Mononuclear cell (primary cell): Measurements from ENCODE around the gene SLC5A10. TPM values are rescaled to one million over a fixed set of nuclear protein-coding genes. Genes with fewer than 3 reads are reported as not detected.

Experiments
- H3K27me3 ChIP-seq: 2 replicates; pipeline ENCODE4 v1.6.0; 2011; ENCODE audit warnings: low read length, control low read depth; ENCODE audit not compliant: insufficient read depth
- H3K4me1 ChIP-seq: 2 replicates; pipeline ENCODE4 v1.5.1; 2011; ENCODE audit warnings: mild to moderate bottlenecking, low read length, control low read depth; ENCODE audit not compliant: insufficient read depth
- H3K4me3 ChIP-seq: 2 replicates; pipeline ENCODE4 v1.5.1; 2011; ENCODE audit warnings: mild to moderate bottlenecking, low read length, moderate library complexity
- H3K9me3 ChIP-seq: 2 replicates; pipeline ENCODE4 v1.5.1; 2011; ENCODE audit warnings: low read depth, mild to moderate bottlenecking, control low read depth, low read length
- total RNA-seq: library from RNA; depleted of rRNA; stranded (reverse); fragments of >200 nt; gene quantifications from one replicate; pipeline ENCODE4 v1.2.3, GENCODE V29; 2012

The SLC5A10 gene
- total RNA-seq, 1 donor, result 0.10 TPM

DNA sequence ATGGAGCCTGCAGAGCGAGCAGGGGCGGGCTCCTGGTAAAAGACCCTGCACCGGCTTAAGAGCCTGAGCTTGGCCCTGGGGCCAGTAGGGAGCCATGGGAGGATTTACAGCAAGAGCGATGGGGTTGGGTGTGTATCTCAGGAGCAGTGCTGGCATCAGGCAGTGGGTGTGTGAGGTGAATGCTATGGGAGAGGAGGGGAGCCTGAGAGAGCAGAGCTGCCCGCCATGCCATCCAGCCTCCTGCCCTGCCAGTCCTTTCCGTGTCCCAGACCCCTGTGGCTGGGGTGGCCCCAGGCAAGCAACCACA, 29.3 kb downstream of the SLC5A10 start:
- Histone ChIP-seq H3K4me3 (no peak overlapping the region), H3K27me3 (no peaks in the 10 kb centered on the region), H3K9me3 (no peaks in the 10 kb centered on the region), H3K4me1 (no peaks in the 10 kb centered on the region)

DNA sequence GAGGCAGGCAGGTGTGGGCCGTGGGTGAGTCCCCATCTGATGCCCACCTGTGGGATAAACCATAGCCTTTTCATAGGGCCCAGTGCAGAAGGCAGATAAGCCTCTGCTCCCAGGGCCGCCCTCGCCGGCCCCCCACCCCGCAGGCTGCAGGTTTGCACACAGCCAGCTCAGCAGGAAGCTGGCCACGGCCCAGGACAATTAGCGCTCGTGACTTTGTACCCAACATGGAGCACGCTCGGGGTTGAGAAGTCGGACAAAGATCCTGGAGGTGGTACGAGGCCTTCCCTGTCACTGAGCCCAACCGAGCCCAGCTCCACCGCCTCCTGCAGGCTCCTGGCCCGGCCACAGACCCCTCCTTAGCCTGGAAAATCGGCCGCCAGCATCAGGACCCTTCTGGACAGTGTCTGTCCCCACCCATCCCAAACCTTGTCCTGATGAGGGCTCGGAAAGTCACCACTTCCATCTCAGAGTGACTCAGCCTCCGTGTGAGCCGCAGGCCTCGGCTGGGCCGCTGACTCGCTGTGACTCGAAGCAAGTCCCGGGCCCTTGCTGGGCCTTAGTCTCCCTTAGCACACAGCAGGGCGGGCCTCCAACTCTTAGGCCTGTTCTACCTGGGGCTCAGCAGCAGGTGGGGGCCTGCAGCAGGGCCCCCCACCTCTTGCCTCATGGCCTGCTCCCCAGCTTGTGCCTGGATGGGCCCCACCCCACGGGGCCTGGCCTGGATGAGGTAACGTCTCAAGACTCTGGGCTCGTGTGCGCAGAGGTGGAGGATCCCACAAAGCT, 29.9 kb downstream of the SLC5A10 start:
- H3K4me3 ChIP-seq, result no peak overlapping the region
- H3K4me1 ChIP-seq, result no peaks in the 10 kb centered on the region
- H3K27me3 ChIP-seq, result no peaks in the 10 kb centered on the region
- H3K9me3 ChIP-seq, result no peaks in the 10 kb centered on the region

DNA sequence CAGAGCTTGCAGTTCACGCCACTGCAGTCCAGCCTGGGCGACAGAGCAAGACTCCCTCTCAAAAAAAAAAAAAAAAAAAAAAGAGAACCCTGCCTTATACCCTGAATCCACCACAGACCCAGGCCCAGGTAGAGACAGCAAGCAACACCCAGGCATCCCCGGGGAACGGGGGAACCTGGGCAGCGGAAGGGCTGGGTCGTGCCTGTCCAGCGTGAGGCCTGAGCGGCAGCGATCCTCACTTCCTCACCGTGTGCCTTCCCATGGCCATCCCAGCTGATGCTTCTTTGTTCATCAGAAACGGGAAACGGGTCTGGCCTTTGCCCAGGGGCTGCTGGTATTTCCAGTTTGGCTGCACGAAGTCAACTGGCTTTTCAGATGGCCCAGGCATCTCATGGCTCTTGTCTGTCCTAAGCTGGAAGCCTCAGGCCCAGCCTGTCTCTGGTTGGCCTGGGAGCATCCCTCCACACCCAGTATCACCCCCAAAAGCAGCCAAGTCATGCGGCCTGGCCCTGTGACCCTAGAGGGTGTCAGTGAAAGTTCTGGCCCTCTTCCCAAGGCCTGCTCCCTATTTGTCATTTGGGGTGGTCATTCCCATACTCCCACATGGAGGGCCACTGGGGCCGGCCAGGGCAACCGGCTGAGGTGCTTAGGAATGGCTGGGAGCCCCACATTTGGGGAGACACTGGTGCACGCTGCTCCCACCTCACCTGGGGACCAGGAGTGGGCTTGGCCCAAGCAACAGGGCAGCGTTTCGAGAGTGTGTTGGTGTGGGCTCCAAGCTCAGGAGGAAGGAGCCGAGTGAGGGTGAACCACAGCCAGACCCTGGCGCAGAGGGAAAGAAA, 32.5 kb downstream of the SLC5A10 start:
- no peaks in the 10 kb centered on the region for H3K27me3 ChIP-seq
- H3K4me1 ChIP-seq, result no peaks in the 10 kb centered on the region
- H3K9me3 ChIP-seq, result no peaks in the 10 kb centered on the region
- no peak overlapping the region for H3K4me3 ChIP-seq

DNA sequence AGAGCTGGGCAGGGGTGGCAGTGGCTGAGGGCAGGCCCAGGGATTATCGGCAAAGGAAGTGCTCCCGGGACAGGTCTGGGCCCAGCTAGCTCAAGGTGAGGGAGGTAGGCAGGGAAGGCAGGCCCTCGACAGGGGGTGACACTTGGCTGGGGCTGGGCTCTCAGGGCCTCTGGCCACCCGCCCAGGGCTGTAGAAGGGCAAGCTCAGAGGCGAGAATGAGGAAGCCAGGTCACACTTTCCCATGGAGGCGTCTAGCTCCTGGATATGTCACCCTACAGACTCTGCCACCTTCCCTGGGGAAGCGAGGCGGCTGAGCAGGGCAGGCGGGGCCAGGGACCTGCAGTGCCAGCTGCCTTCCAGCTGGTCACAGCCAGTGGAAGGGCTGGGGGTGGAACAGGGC, 33.5 kb downstream of the SLC5A10 start:
- H3K4me3 ChIP-seq, result no peak overlapping the region
- H3K27me3 ChIP-seq, result no peaks in the 10 kb centered on the region
- H3K9me3 ChIP-seq, result no peaks in the 10 kb centered on the region
- no peaks in the 10 kb centered on the region for H3K4me1 ChIP-seq

DNA sequence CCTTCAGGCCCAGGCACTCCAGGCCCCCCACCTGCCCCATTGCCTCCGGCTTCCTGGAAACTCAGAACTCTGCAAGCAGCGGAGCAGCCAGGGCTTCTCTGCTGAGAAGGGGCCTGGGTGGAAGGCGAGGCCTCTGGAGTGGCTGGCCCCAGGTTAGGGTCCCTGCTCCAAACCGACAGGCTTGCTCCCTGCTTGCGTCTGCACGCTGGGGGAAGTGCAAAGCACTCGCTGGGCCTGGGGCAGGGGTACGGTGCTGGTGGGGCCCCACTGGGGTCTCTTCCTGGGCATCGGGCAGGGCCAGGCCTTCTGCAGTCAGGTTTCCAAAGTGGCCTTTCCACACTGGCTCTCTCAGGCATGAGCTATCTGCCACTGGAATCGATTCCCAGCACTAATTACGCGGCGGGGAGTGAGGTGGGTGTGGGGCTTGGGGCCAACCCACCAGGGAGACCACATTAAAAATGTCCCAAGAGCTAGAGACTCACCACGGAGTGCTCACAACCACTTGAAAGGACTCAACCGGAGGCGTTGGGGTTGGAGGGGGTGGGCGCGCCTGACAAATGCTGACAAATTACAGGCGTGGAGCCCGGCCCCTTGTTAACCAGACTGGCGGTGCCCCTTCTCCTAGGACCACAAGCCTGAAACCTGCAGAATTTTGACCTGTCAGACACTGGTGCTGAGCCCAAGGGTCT, 34.7 kb downstream of the SLC5A10 start:
- Histone ChIP-seq H3K4me3 (no peak overlapping the region), H3K4me1 (no peaks in the 10 kb centered on the region), H3K27me3 (no peaks in the 10 kb centered on the region), H3K9me3 (no peaks in the 10 kb centered on the region)

DNA sequence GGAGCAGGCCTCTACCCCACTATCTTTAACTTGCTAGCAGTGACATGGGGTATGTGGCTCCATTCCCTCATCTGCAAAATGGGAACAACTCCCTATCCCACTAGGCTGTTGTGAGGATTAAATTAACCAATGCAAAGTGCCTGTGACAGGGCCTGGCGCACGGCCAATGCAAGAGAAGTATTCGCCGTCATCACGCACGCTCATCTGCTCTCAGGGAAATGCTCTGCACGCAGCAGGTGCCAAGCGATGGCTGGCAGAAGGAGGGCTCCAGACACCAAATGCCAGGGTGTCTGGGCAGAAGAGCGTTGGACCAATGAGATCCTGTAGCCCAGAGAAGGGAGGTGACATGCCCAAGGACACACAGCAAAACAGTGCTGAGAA, 35.3 kb downstream of the SLC5A10 start:
- H3K9me3 ChIP-seq, result no peaks in the 10 kb centered on the region
- no peaks in the 10 kb centered on the region for H3K27me3 ChIP-seq
- H3K4me3 ChIP-seq, result no peak overlapping the region
- H3K4me1 ChIP-seq, result no peaks in the 10 kb centered on the region

DNA sequence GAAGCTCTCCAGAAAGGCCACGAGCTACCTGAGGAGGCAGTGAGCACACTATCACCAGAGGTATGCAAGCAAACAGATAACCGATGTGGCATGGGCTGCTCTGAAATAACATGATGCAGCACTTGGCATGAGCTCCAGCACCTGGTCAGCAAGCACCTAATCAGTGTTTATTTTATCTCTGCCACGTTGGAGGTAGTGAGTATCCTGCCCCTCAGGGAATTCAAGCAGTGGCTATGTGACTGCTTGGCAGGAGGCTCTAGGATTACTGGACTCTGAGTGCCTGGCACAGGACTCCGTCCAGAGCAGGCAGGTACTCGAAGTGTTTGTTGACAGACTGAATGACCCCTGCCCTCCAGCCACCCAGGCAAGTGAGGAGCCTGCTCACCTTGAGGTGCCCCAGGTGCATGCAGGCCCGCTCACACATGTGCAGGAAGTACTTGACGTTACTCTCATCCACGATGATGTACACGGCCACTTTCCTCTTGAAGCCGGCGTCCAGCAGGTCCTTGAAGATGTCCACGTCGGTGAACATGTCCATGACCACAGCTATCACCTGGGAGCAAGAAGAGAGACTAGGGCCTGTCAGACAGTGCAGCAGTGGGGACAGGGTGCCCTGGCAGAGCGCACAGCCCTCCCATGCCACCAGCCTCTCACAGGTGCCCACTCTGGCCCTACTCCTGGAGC, 36.0 kb downstream of the SLC5A10 start:
- H3K4me3 ChIP-seq, result no peak overlapping the region
- peaks cover 7% of the 10 kb centered on the region for H3K4me1 ChIP-seq
- no peaks in the 10 kb centered on the region for H3K27me3 ChIP-seq
- H3K9me3 ChIP-seq, result no peaks in the 10 kb centered on the region

DNA sequence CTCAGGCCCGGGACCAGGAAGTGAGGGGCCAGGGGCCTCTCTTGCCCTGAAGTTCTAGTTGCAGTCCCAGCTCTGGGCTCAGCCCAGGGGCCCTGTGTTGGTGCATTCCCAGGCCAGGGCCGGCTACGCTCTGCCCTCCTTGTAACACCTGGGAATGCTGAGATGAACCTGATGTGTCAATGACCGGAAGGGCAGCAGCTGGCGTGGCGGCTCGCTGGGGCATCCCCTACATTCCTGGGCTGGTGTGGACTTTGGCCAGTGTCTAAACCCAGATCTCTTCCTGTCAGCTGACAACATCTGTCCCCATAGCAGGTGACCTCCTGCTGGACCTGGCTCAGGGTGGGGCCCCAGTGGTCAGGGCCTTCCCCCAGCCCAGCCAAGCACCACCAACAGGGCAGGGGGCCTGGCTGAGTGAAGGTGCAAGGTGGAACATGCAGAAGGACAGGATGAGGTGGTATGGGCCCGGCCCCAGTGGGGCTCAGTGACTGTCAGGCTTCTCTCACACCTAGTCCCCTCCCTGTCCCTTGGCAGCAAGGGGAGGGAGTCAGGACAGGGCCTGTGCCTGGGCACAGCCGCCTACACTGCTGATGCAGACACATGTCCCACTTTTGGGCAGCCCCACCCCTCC, 36.7 kb downstream of the SLC5A10 start:
- H3K27me3 ChIP-seq, result no peaks in the 10 kb centered on the region
- H3K9me3 ChIP-seq, result no peaks in the 10 kb centered on the region
- H3K4me3 ChIP-seq, result no peak overlapping the region
- peaks cover 14% of the 10 kb centered on the region for H3K4me1 ChIP-seq

DNA sequence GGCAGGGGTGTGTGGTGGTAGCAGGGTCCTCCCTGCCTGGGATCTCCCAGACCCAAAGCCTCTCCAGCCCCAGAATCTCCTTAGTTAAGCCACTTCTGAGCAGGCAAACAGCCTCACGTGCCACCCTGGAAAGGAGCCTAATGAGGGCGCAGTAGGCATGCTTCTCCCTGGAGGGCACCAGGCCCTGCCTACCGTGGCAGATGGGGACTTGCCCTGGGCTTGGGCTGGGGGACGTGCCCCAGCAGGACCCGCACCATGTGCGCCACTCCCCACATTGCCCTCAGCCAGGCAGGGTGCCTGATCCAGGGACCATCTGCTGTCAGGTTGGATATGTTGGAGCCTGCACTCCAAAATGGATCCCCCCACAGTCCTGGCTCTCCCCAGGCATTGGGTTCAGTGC, 38.4 kb downstream of the SLC5A10 start:
- no peak overlapping the region for H3K4me3 ChIP-seq
- H3K4me1 ChIP-seq, result peaks cover 16% of the 10 kb centered on the region
- no peaks in the 10 kb centered on the region for H3K27me3 ChIP-seq
- no peaks in the 10 kb centered on the region for H3K9me3 ChIP-seq

DNA sequence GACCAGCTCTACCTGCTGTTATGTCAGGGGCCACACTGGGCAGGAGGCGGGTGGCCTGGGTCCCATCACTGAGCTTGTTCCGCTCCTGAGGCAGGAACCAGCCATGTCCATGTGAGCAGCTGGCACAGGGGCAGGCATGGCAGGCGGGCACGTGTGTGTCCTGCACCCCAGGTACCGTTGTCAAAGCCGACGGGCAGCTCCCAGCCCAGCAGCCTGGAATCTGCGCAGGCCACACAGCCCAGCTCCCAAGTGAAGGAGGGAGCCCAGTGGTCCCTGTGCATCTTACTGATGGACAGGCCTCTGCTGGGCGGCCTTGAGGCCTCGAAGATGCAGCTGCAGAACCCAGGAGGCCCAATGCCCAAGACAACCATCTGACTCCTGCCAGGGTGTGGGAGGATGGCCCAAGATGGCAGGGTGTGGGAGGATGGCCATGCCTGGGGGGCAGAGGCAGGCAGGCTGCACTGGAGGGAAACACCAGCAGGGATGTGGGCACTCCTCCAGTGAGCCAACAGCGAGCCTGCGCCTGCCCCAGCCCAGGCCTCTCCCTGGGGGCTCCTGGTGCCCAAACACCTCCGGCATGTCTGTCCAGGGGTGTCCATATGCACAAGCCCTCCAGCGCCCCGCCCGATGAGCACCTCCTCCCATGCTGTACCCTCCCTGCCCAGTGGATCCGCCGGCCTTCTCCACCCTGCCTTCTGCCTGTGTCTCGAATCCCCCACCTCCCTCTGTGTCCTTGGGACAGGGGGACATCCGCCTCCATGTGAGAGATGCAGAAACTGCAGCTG, 39.8 kb downstream of the SLC5A10 start:
- Histone ChIP-seq H3K4me1 (peaks cover 16% of the 10 kb centered on the region), H3K9me3 (no peaks in the 10 kb centered on the region), H3K4me3 (no peak overlapping the region), H3K27me3 (no peaks in the 10 kb centered on the region)

DNA sequence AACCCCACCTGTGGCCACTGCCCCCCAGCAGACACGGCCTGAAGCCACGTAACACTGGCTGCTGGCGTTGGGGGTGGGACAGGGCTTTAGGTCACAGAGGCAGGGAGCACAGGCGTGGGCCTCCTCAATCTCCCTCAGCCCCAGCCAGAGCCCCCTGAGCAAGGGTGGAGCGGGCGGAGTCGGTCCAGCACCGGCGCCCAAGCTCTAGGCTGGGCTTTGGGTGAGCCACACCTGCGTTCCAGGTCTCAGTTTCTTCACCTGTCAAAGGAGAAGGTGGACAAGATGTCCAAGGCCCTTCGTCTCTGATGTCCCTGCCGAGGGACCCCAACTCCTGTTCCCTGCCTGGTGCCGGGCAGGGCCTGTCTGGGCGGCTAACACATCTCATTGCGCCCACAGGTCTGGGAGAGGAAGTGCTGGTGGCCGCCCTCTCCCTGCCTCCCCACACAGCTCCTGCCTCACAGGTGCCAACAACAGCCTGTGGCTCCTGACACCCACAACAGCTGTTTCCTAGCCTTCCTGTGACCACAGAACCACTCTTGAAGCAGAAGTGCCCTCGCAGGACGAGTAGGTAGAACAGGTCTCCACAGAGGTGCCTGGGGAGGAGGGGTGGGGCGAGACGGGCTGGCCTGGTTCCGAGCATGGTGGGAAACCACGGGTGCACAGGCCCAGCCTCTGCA, 40.6 kb downstream of the SLC5A10 start:
- peaks cover 16% of the 10 kb centered on the region for H3K4me1 ChIP-seq
- H3K4me3 ChIP-seq, result no peak overlapping the region
- no peaks in the 10 kb centered on the region for H3K27me3 ChIP-seq
- H3K9me3 ChIP-seq, result no peaks in the 10 kb centered on the region

DNA sequence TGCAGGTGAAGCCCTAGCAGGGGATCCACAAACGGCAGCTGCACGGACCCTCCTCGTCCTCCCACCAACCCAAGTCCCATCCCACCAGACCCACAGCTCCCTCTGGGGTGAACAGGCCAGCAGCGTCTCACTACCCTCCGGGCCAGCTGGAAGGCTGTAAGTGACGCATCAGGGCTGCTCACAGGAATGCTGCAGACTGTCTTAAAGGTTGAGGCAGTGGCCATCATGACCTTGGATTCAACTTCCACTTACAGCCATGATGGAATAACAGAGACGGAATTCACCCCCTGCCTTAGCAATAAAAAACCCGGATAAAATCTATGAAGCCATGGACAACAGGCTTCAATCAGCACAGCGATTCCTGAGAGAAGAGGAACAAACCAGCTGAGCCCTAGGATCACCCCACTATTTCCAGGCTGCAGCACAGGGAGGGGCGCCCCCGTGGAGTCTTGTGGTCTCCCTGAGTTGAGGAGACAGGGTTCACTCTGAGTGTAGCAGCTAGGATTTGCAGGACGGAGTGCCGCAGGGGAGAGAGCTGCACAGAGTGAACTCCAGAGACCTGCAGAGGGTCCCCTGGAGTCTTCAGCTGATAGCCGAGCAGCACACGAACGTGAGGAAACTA, 42.1 kb downstream of the SLC5A10 start:
- Histone ChIP-seq H3K4me1 (peaks cover 16% of the 10 kb centered on the region), H3K27me3 (no peaks in the 10 kb centered on the region), H3K9me3 (no peaks in the 10 kb centered on the region), H3K4me3 (no peak overlapping the region)

DNA sequence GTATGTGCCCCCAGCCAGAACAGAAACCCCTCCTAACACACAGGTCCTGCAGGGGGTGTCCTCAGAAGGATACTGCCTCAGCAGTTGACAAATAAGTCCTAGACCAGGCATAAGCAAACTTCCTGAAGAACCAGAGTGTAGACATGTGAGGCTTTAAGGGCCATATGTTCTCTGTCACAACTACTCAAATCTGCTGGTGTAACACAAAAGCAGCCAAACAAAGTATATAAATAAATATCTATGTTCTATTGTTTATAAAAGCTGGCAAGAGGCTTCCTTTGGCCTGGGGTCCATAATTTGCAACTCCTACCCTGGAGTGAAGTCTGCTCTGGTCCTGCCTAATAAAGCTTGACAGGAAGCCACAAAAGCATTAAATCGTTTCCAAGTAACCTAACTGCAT, 42.7 kb downstream of the SLC5A10 start:
- no peak overlapping the region for H3K4me3 ChIP-seq

More for the DNA sequence above, 42.7 kb downstream of the SLC5A10 start:
- no peaks in the 10 kb centered on the region for H3K9me3 ChIP-seq
- no peaks in the 10 kb centered on the region for H3K27me3 ChIP-seq
- peaks cover 16% of the 10 kb centered on the region for H3K4me1 ChIP-seq
